GM19025 (cell line): Measurements from ENCODE around the gene TIAM1.

Experiments
- ATAC-seq: cut with Tn5 transposase; IDR thresholded peaks from one replicate; pipeline ENCODE4 v1.9.1; 2021; ENCODE audit warnings: mild to moderate bottlenecking, low read depth, moderate library complexity; ENCODE audit not compliant: unreplicated experiment

Gene TIAM1

GRCh38 chr21:31107176-31107785 is 236.8 kb downstream of the TIAM1 start:
- no peak for ATAC-seq

GRCh38 chr21:31103571-31104265 is 240.3 kb downstream of the TIAM1 start:
- ATAC-seq: no peak

GRCh38 chr21:31103163-31103562 is 240.9 kb downstream of the TIAM1 start:
- no peak for ATAC-seq

GRCh38 chr21:31099122-31099521 is 244.9 kb downstream of the TIAM1 start:
- ATAC-seq: no peak

GRCh38 chr21:31098576-31099005 is 245.5 kb downstream of the TIAM1 start:
- no peak for ATAC-seq

GRCh38 chr21:31092832-31093625 is 251.0 kb downstream of the TIAM1 start:
- ATAC-seq: no peak

- no peak for ATAC-seq
Observed at GRCh38 chr21:31090376-31090775, 253.7 kb downstream of the TIAM1 start.

- ATAC-seq: no peak
Observed at GRCh38 chr21:31088474-31088751, 255.6 kb downstream of the TIAM1 start.

- no peak for ATAC-seq
Observed at GRCh38 chr21:31087639-31088473, 256.2 kb downstream of the TIAM1 start.

- ATAC-seq: no peak
Observed at GRCh38 chr21:31084689-31085088, 259.4 kb downstream of the TIAM1 start.

- peak; percentile 64 for ATAC-seq
Observed at GRCh38 chr21:31078796-31079195, 265.3 kb downstream of the TIAM1 start.

- ATAC-seq: peak; percentile 35
Observed at GRCh38 chr21:31078216-31078615, 265.8 kb downstream of the TIAM1 start.

GRCh38 chr21:31075848-31076247 is 268.2 kb downstream of the TIAM1 start:
- ATAC-seq: no peak

- no peak for ATAC-seq
Observed at GRCh38 chr21:31072533-31072932, 271.5 kb downstream of the TIAM1 start.
